GM23338 (cell line): Measurements from ENCODE around the gene DBF4B.

Source experiments
- EZH2phosphoT487 ChIP-seq: fragments of 200-600 bp; sonication (generic); IDR thresholded peaks from one replicate; pipeline ENCODE4 v1.8.1; 2018; ENCODE audit warnings: antibody characterized with exemption; ENCODE audit not compliant: unreplicated experiment
- POLR2AphosphoS5 ChIP-seq: IDR thresholded peaks from 2 replicates; pipeline ENCODE4 v1.6.1; 2016; ENCODE audit warnings: antibody characterized with exemption, low read depth
- TF ChIP-seq, protein P1 (sequence below), 2 experiments: fragments of 200-600 bp in 1 of 2; sonication (generic) in 1 of 2; conservative IDR thresholded peaks; 2 replicates each; pipeline versions ENCODE4 v1.5.1 to v1.6.1; 2016 to 2017; ENCODE audit warnings: antibody characterized with exemption in 2 of 2, low read depth in 2 of 2, mild to moderate bottlenecking in 2 of 2, moderate library complexity in 1 of 2
- TF ChIP-seq, protein P2 (sequence below): IDR thresholded peaks from one replicate; pipeline ENCODE4 v1.6.1; 2018; ENCODE audit warnings: antibody characterized with exemption; ENCODE audit not compliant: unreplicated experiment

DNA sequence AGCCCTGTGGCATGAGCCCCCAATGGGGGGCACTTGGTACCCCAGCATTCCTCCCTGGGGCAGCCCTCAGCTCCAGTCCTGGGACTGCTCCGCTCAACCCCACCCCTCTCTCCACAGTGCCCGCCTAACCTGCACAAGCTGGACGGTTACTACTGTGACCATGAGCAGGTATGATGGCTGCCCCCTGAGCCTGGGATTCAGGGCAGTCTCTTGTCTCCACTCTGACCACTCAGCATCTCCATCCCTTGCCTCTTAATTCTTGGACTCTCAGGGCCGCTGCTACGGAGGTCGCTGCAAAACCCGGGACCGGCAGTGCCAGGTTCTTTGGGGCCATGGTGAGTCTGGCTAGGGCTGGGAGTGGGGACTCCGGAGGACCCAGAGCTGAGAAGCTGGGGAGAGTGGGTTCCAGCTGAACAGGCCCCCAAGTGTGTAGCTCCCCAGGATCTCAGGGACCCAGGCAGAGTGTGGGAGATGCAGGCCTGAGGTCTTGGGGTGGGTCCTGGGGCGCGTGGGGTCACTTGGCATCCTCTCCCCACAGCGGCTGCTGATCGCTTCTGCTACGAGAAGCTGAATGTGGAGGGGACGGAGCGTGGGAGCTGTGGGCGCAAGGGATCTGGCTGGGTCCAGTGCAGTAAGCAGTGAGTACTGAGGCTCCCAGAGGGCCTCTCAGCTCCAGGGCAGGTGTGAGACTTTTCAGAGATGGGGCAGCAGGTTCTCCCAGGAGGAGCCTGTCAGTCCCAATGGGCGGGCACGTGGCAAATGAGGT, 68.3 kb downstream of the DBF4B start:
- TF ChIP-seq POLR2AphosphoS5 (no peak), EZH2phosphoT487 (no peak)
- TF ChIP-seq, protein P1, sequence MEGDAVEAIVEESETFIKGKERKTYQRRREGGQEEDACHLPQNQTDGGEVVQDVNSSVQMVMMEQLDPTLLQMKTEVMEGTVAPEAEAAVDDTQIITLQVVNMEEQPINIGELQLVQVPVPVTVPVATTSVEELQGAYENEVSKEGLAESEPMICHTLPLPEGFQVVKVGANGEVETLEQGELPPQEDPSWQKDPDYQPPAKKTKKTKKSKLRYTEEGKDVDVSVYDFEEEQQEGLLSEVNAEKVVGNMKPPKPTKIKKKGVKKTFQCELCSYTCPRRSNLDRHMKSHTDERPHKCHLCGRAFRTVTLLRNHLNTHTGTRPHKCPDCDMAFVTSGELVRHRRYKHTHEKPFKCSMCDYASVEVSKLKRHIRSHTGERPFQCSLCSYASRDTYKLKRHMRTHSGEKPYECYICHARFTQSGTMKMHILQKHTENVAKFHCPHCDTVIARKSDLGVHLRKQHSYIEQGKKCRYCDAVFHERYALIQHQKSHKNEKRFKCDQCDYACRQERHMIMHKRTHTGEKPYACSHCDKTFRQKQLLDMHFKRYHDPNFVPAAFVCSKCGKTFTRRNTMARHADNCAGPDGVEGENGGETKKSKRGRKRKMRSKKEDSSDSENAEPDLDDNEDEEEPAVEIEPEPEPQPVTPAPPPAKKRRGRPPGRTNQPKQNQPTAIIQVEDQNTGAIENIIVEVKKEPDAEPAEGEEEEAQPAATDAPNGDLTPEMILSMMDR (conservative IDR thresholded peaks at IDR 0.05; ENCODE audit: low read depth in 2 of 2) = no peak
- TF ChIP-seq, protein P2, sequence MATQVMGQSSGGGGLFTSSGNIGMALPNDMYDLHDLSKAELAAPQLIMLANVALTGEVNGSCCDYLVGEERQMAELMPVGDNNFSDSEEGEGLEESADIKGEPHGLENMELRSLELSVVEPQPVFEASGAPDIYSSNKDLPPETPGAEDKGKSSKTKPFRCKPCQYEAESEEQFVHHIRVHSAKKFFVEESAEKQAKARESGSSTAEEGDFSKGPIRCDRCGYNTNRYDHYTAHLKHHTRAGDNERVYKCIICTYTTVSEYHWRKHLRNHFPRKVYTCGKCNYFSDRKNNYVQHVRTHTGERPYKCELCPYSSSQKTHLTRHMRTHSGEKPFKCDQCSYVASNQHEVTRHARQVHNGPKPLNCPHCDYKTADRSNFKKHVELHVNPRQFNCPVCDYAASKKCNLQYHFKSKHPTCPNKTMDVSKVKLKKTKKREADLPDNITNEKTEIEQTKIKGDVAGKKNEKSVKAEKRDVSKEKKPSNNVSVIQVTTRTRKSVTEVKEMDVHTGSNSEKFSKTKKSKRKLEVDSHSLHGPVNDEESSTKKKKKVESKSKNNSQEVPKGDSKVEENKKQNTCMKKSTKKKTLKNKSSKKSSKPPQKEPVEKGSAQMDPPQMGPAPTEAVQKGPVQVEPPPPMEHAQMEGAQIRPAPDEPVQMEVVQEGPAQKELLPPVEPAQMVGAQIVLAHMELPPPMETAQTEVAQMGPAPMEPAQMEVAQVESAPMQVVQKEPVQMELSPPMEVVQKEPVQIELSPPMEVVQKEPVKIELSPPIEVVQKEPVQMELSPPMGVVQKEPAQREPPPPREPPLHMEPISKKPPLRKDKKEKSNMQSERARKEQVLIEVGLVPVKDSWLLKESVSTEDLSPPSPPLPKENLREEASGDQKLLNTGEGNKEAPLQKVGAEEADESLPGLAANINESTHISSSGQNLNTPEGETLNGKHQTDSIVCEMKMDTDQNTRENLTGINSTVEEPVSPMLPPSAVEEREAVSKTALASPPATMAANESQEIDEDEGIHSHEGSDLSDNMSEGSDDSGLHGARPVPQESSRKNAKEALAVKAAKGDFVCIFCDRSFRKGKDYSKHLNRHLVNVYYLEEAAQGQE = no peak
